Measurements from ENCODE around the gene SAMD15.

DNA sequence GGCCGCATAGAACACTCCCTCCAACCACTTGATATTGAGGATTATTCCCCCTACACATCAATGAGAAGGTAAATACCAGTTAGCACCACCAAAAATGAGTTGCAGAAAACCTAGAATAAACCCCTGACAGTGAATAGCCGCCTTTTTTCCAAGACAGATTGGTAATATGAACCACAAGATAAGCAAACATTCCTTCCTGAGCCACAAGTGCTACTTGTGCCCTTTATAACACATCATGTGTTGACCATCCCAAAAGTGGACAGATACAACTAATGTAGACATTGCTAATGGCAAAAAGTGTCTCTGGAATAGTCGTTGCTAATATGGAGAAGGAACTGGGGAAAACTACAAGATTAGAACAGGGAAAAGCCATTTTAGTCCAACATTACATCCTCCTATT is 28.9 kb downstream of the SAMD15 start:
- TF ChIP-seq CTCF (IDR thresholded peaks at IDR 0.05; ENCODE audit: insufficient read depth, low read length, poor library complexity, severe bottlenecking) (no peak), EZH2phosphoT487 (conservative IDR thresholded peaks at IDR 0.05; ENCODE audit: low read length) (no peak)

All from SU-DHL-6 (cell line).